ENCODE results near the gene ATP5MK.

DNA sequence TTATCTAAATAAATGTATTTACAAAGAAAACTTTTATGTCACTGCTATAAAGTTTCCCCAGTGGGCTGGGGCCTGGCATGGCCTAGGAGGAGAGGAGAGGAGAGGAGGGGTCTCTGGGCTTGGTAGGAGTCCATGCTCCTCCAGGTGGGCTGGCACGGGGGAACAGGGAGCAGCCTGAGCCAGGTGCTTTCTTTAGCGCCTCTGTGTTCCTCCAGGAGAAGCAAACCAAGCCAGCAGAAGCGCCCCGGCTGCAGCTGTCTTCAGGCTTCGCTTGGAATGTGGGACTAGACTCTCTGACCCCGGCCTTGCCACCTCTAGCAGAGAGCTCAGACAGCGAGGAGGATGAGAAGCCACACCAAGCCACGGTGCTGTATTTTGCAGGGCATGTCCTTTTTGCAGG is 45.3 kb upstream of the ATP5MK start:
- no peak for TF ChIP-seq POLR2A (IDR thresholded peaks at IDR 0.05)
- TF ChIP-seq, protein P1, sequence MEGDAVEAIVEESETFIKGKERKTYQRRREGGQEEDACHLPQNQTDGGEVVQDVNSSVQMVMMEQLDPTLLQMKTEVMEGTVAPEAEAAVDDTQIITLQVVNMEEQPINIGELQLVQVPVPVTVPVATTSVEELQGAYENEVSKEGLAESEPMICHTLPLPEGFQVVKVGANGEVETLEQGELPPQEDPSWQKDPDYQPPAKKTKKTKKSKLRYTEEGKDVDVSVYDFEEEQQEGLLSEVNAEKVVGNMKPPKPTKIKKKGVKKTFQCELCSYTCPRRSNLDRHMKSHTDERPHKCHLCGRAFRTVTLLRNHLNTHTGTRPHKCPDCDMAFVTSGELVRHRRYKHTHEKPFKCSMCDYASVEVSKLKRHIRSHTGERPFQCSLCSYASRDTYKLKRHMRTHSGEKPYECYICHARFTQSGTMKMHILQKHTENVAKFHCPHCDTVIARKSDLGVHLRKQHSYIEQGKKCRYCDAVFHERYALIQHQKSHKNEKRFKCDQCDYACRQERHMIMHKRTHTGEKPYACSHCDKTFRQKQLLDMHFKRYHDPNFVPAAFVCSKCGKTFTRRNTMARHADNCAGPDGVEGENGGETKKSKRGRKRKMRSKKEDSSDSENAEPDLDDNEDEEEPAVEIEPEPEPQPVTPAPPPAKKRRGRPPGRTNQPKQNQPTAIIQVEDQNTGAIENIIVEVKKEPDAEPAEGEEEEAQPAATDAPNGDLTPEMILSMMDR (IDR thresholded peaks at IDR 0.05) = no peak
